Temporal lobe (tissue), 2 donors: ENCODE results near the gene RMDN3. TPM values are rescaled to one million over a fixed set of nuclear protein-coding genes. Genes with fewer than 3 reads are reported as not detected.

ENCODE experiments used
- small RNA-seq: library from RNA; depleted of rRNA; stranded (forward); fragments of <200 nt; gene quantifications from one replicate; pipeline ENCODE3, GENCODE V24; 2014; ENCODE audit warnings: low replicate concordance
- total RNA-seq: library from RNA; depleted of rRNA; stranded (reverse); fragments of >200 nt; gene quantifications from one replicate; pipeline ENCODE4 v1.2.3, GENCODE V29; 2014

RMDN3 gene
- total RNA-seq, 1 donor from 2014 or later: 14.8 TPM

Small RNA genes within 50 kb of the gene (small RNA-seq; reads per million reads assigned to genes)
- not detected for gene SUMO2P15

Other genes starting within 250 kb of the RMDN3 start
- 23.8 TPM for gene CCDC32, start 190.2 kb downstream of the RMDN3 start, total RNA-seq
- 8.1 TPM for gene RPUSD2, start 186.0 kb downstream of the RMDN3 start, total RNA-seq
- 3.7 TPM for gene KNL1, start 161.0 kb downstream of the RMDN3 start, total RNA-seq
- gene RAD51, start 60.1 kb downstream of the RMDN3 start, total RNA-seq: 0.74 TPM
- 4.7 TPM for gene GCHFR, start 8.8 kb upstream of the RMDN3 start, total RNA-seq
- gene C15orf62, start 14.7 kb upstream of the RMDN3 start, total RNA-seq: not detected
- gene ZFYVE19, start 51.8 kb upstream of the RMDN3 start, total RNA-seq: 14.5 TPM
- gene DNAJC17, start 52.2 kb upstream of the RMDN3 start, total RNA-seq: 14.0 TPM
- gene PPP1R14D, start 73.5 kb upstream of the RMDN3 start, total RNA-seq: not detected
- 1.5 TPM for gene SPINT1, start 88.8 kb upstream of the RMDN3 start, total RNA-seq
- gene RHOV, start 119.0 kb upstream of the RMDN3 start, total RNA-seq: 8.9 TPM
- 21.6 TPM for gene VPS18, start 139.2 kb upstream of the RMDN3 start, total RNA-seq
- 3.4 TPM for gene DLL4, start 174.1 kb upstream of the RMDN3 start, total RNA-seq
- gene CHAC1, start 198.2 kb upstream of the RMDN3 start, total RNA-seq: 2.7 TPM